Measurements from ENCODE around the gene PNPLA7. TPM values are rescaled to one million over a fixed set of nuclear protein-coding genes. Genes with fewer than 3 reads are reported as not detected.

The PNPLA7 gene
- total RNA-seq, 1 donor from 2014 or later, result 16.2 TPM

- Histone ChIP-seq H3K4me3 (no peak overlapping the region), H3K9me3 (no peaks in the 10 kb centered on the region), H3K27ac (no peak overlapping the region), H3K36me3 (peaks cover 0 to 18% of the 10 kb centered on the region in 2 donors), H3K4me1 (no peaks in the 10 kb centered on the region), H3K27me3 (no peaks in the 10 kb centered on the region)
- intact Hi-C loops (cut with DNase I), result no loop called here
- no peak for TF ChIP-seq POLR2AphosphoS5 (IDR thresholded peaks at IDR 0.05; ENCODE audit: insufficient read depth in 1 of 2, low read depth in 1 of 2)
- no peak for TF ChIP-seq CTCF (IDR thresholded peaks at IDR 0.05)
- no peak for TF ChIP-seq POLR2A (IDR thresholded peaks at IDR 0.05)
- DNase-seq (ENCODE audit: extremely low spot score in 2 of 2), result no peak
These were observed 14.7 kb upstream of the PNPLA7 start for GRCh38 chr9:137564817-137565411.

- Histone ChIP-seq H3K4me1 (no peaks in the 10 kb centered on the region), H3K4me3 (no peak overlapping the region), H3K9me3 (no peaks in the 10 kb centered on the region), H3K27ac (no peak overlapping the region), H3K27me3 (no peaks in the 10 kb centered on the region), H3K36me3 (peaks cover 0 to 23% of the 10 kb centered on the region in 2 donors)
- DNase-seq (ENCODE audit: extremely low spot score in 2 of 2), result no peak
- intact Hi-C loops (cut with DNase I), result no loop called here
- TF ChIP-seq CTCF (IDR thresholded peaks at IDR 0.05), result no peak
- TF ChIP-seq POLR2A (IDR thresholded peaks at IDR 0.05), result no peak
- no peak for TF ChIP-seq POLR2AphosphoS5 (IDR thresholded peaks at IDR 0.05; ENCODE audit: insufficient read depth in 1 of 2, low read depth in 1 of 2)
These were observed 13.9 kb upstream of the PNPLA7 start for GRCh38 chr9:137564134-137564533.

GRCh38 chr9:137558127-137558526 lies 7.9 kb upstream of the PNPLA7 start:
- H3K9me3 ChIP-seq, result no peaks in the 10 kb centered on the region
- peaks cover 0 to 41% of the 10 kb centered on the region in 2 donors for H3K36me3 ChIP-seq
- no peak overlapping the region for H3K27ac ChIP-seq
- no peaks in the 10 kb centered on the region for H3K27me3 ChIP-seq
- TF ChIP-seq POLR2AphosphoS5 (IDR thresholded peaks at IDR 0.05; ENCODE audit: insufficient read depth in 1 of 2, low read depth in 1 of 2), result no peak
- TF ChIP-seq POLR2A (IDR thresholded peaks at IDR 0.05), result no peak
- TF ChIP-seq CTCF (IDR thresholded peaks at IDR 0.05), result no peak
- H3K4me3 ChIP-seq, result no peak overlapping the region
- DNase-seq (ENCODE audit: extremely low spot score in 2 of 2), result no peak
- intact Hi-C loops (cut with DNase I), result no loop called here
- peaks cover 3% of the 10 kb centered on the region for H3K4me1 ChIP-seq

GRCh38 chr9:137556069-137556838 lies 6.1 kb upstream of the PNPLA7 start:
- intact Hi-C loops (cut with DNase I), result no loop called here
- H3K36me3 ChIP-seq, result peaks cover 0 to 41% of the 10 kb centered on the region in 2 donors
- DNase-seq (ENCODE audit: extremely low spot score in 2 of 2), result no peak
- no peak overlapping the region for H3K4me3 ChIP-seq
- H3K27me3 ChIP-seq, result no peaks in the 10 kb centered on the region
- H3K9me3 ChIP-seq, result no peaks in the 10 kb centered on the region
- no peak overlapping the region for H3K27ac ChIP-seq
- no peak for TF ChIP-seq POLR2AphosphoS5 (IDR thresholded peaks at IDR 0.05; ENCODE audit: insufficient read depth in 1 of 2, low read depth in 1 of 2)
- no peak for TF ChIP-seq POLR2A (IDR thresholded peaks at IDR 0.05)
- TF ChIP-seq CTCF (IDR thresholded peaks at IDR 0.05), result no peak
- peaks cover 12% of the 10 kb centered on the region for H3K4me1 ChIP-seq

GRCh38 chr9:137555179-137555578 lies 5.0 kb upstream of the PNPLA7 start:
- peaks cover 12% of the 10 kb centered on the region for H3K4me1 ChIP-seq
- H3K27me3 ChIP-seq, result no peaks in the 10 kb centered on the region
- H3K9me3 ChIP-seq, result no peaks in the 10 kb centered on the region
- intact Hi-C loops (cut with DNase I), result no loop called here
- H3K36me3 ChIP-seq, result peaks cover 0 to 39% of the 10 kb centered on the region in 2 donors
- no peak for DNase-seq (ENCODE audit: extremely low spot score in 2 of 2)
- no peak overlapping the region for H3K4me3 ChIP-seq
- no peak for TF ChIP-seq POLR2A (IDR thresholded peaks at IDR 0.05)
- TF ChIP-seq CTCF (IDR thresholded peaks at IDR 0.05), result no peak
- TF ChIP-seq POLR2AphosphoS5 (IDR thresholded peaks at IDR 0.05; ENCODE audit: insufficient read depth in 1 of 2, low read depth in 1 of 2), result no peak
- no peak overlapping the region for H3K27ac ChIP-seq
